Stimulated activated CD4-positive, alpha-beta T cell treated with anti-CD3 and anti-CD28 coated beads, Interleukin-1b, Interleukin-23, amount 100 ng/mL, for 48 hours (primary cell): ENCODE measurements around the gene CDH23.

Source experiments
- DNase-seq: peaks from one replicate; pipeline ENCODE4 v3.0.0-alpha.2; 2020

The CDH23 gene

GRCh38 chr10:71632200-71632820 is 235.6 kb downstream of the CDH23 start:
- no peak for DNase-seq

GRCh38 chr10:71632896-71633600 is 236.3 kb downstream of the CDH23 start:
- no peak for DNase-seq

GRCh38 chr10:71633920-71634319 is 237.2 kb downstream of the CDH23 start:
- DNase-seq = no peak

- no peak for DNase-seq
Measured at GRCh38 chr10:71634531-71635164, 237.9 kb downstream of the CDH23 start.

- no peak for DNase-seq
Measured at GRCh38 chr10:71635251-71635866, 238.6 kb downstream of the CDH23 start.

- no peak for DNase-seq
Measured at GRCh38 chr10:71635867-71636266, 239.1 kb downstream of the CDH23 start.

- DNase-seq = no peak
Measured at GRCh38 chr10:71636588-71636987, 239.9 kb downstream of the CDH23 start.

- DNase-seq = no peak
Measured at GRCh38 chr10:71637305-71637704, 240.6 kb downstream of the CDH23 start.

GRCh38 chr10:71638064-71638821 is 241.5 kb downstream of the CDH23 start:
- DNase-seq = no peak

- DNase-seq = no peak
Measured at GRCh38 chr10:71638822-71639719, 242.4 kb downstream of the CDH23 start.

GRCh38 chr10:71640607-71641006 is 243.9 kb downstream of the CDH23 start:
- no peak for DNase-seq

GRCh38 chr10:71641449-71641848 is 244.7 kb downstream of the CDH23 start:
- DNase-seq = no peak

GRCh38 chr10:71641986-71642385 is 245.3 kb downstream of the CDH23 start:
- no peak for DNase-seq

GRCh38 chr10:71643904-71644303 is 247.2 kb downstream of the CDH23 start:
- no peak for DNase-seq

- no peak for DNase-seq
Measured at GRCh38 chr10:71644307-71645180, 247.8 kb downstream of the CDH23 start.

- DNase-seq = no peak
Measured at GRCh38 chr10:71645185-71645584, 248.5 kb downstream of the CDH23 start.

- no peak for DNase-seq
Measured at GRCh38 chr10:71646037-71646436, 249.3 kb downstream of the CDH23 start.

- DNase-seq = no peak
Measured at GRCh38 chr10:71646592-71647292, 250.0 kb downstream of the CDH23 start.

- no peak for DNase-seq
Measured at GRCh38 chr10:71647526-71648253, 251.0 kb downstream of the CDH23 start.
